Neutrophil (primary cell): ENCODE results near the gene ERICH6.

Source experiments
- H3K27ac ChIP-seq: fragments of 200-600 bp; sonication (generic); 2 replicates; pipeline ENCODE4 v1.5.1; 2016; ENCODE audit warnings: mild to moderate bottlenecking, moderate library complexity
- H3K27me3 ChIP-seq: fragments of 200-600 bp; sonication (generic); 2 replicates; pipeline ENCODE4 v1.6.0; 2016; ENCODE audit warnings: mild to moderate bottlenecking
- H3K36me3 ChIP-seq: fragments of 200-600 bp; sonication (generic); 2 replicates; pipeline ENCODE4 v1.5.1; 2017
- H3K4me1 ChIP-seq, 2 experiments: fragments of 200-600 bp in 1 of 2; sonication (generic) in 1 of 2; 1 replicate in 1 of 2; 2 replicates in 1 of 2; pipeline versions ENCODE4 v1.5.1 to v1.6.1; 2013 to 2016; ENCODE audit warnings: low read depth in 1 of 2, low read length in 1 of 2, mild to moderate bottlenecking in 1 of 2, moderate library complexity in 1 of 2; ENCODE audit not compliant: control insufficient read depth in 1 of 2, insufficient read depth in 1 of 2
- H3K4me3 ChIP-seq, 2 experiments: fragments of 200-600 bp in 1 of 2; sonication (generic) in 1 of 2; 1 replicate in 1 of 2; 2 replicates in 1 of 2; pipeline ENCODE4 v1.5.1; 2013 to 2016; ENCODE audit warnings: low read depth in 1 of 2, low read length in 1 of 2, mild to moderate bottlenecking in 1 of 2, moderate library complexity in 1 of 2
- H3K9me3 ChIP-seq: fragments of 200-600 bp; sonication (generic); 2 replicates; pipeline ENCODE4 v1.5.1; 2016
- TF ChIP-seq, protein P1 (sequence below): fragments of 200-600 bp; sonication (generic); IDR thresholded peaks from 2 replicates; pipeline ENCODE4 v1.5.1; 2016; ENCODE audit warnings: antibody characterized with exemption

Gene ERICH6

DNA sequence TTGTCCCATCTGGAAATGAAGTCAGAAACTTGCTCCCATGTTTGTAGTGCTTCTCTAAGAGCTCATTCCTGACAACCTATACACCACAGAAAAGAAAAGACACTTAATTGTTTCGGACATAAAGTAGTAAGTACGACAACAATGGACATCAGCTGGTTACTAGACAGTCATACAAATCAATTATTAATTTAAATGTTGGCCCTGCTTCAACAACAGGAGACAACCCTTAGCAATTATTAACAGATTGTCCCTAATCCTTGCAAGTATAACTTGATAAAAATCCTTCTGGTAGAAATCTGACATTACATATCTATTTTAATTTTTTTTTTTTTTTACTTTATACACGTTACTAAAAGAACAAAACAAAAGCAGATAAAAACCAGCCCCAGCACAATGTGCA is 29.8 kb downstream of the ERICH6 start:
- Histone ChIP-seq H3K4me1 (no peaks in the 10 kb centered on the region), H3K27me3 (no peaks in the 10 kb centered on the region), H3K27ac (no peak overlapping the region), H3K9me3 (no peaks in the 10 kb centered on the region), H3K36me3 (no peaks in the 10 kb centered on the region), H3K4me3 (no peak overlapping the region)
- TF ChIP-seq, protein P1, sequence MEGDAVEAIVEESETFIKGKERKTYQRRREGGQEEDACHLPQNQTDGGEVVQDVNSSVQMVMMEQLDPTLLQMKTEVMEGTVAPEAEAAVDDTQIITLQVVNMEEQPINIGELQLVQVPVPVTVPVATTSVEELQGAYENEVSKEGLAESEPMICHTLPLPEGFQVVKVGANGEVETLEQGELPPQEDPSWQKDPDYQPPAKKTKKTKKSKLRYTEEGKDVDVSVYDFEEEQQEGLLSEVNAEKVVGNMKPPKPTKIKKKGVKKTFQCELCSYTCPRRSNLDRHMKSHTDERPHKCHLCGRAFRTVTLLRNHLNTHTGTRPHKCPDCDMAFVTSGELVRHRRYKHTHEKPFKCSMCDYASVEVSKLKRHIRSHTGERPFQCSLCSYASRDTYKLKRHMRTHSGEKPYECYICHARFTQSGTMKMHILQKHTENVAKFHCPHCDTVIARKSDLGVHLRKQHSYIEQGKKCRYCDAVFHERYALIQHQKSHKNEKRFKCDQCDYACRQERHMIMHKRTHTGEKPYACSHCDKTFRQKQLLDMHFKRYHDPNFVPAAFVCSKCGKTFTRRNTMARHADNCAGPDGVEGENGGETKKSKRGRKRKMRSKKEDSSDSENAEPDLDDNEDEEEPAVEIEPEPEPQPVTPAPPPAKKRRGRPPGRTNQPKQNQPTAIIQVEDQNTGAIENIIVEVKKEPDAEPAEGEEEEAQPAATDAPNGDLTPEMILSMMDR = no peak

DNA sequence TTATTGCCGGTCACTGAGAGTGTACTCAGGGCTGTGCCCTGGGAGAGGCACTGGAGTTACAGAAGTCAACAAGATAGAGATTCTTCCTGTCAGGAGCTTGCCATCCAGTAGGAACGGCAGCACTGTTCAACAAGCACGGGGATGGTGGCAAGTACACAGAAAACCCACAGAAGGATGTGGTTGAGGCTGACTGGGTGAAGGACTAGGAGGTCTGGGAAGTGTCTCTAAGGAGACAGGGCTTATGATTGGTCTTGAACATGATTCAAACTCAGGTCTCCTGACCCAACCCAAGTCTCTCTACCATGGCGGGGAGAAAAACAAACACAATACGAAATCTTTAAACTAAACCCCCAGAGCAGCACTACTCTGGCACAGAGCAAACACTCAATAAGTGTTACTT is 37.6 kb downstream of the ERICH6 start:
- Histone ChIP-seq H3K4me3 (no peak overlapping the region), H3K4me1 (peaks cover 4 to 12% of the 10 kb centered on the region in 2 experiments), H3K36me3 (no peaks in the 10 kb centered on the region), H3K9me3 (no peaks in the 10 kb centered on the region), H3K27ac (no peak overlapping the region), H3K27me3 (no peaks in the 10 kb centered on the region)
- TF ChIP-seq, protein P1 = no peak

DNA sequence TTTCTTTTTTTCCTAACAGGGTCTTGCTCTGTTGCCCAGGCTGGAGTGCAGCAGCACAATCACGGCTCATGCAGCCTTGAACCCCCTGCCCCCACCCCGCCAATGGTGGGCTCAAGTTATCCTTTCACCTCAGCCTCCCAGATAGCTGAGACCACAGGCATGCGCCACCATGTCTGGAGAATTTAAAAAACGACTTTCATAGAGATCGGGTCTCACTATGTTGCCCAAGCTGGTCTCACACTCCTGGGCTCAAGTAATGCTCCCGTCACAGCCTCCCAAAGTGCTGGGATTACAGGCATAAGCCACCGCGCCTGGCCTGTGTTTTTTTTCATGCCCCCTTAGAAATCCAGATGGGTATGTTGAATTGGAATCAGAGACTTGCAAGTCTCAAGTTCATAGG is 40.3 kb downstream of the ERICH6 start:
- Histone ChIP-seq H3K9me3 (no peaks in the 10 kb centered on the region), H3K4me3 (no peak overlapping the region), H3K36me3 (no peaks in the 10 kb centered on the region), H3K4me1 (peaks cover 4 to 12% of the 10 kb centered on the region in 2 experiments), H3K27me3 (no peaks in the 10 kb centered on the region), H3K27ac (no peak overlapping the region)
- TF ChIP-seq, protein P1 = no peak

DNA sequence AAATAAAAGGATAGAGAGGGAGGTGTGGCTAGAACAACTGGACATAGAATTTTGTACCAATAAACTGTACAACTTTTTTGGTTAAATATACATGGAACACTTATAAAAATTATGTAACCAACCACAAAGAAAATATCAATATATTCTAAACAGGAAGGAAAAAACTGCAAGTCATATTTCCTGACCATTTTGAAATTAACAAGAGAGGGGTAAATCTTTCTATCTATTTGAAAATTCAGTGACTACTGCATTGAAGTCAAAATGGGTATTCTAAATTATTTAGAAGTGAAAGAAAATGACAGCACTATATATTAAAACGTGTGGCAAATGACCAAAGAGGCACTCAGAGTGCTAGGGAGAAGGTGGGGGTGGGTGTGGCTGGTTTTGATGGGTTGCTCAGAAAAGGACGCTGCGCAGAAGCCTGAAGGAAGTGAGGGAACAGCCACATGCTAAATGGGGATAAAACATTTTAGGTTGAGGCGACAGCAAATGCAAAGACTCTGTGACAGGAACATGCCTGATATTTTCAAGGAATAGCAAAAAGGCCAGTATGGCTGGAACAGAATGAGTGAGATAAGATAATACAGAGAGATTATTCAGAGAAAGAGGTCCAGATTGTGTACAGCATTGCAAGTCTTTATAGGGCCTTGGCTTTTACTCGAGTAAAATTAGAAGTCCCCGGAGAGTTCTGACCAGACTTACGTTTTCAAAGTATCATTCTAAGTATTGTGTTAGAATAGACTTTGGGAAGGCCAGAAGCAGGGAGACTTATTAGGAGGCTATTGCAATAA is 41.1 kb downstream of the ERICH6 start:
- Histone ChIP-seq H3K4me1 (peaks cover 4 to 12% of the 10 kb centered on the region in 2 experiments), H3K9me3 (no peaks in the 10 kb centered on the region), H3K27me3 (no peaks in the 10 kb centered on the region), H3K27ac (peak overlapping the region; percentile 41), H3K4me3 (no peak overlapping the region), H3K36me3 (no peaks in the 10 kb centered on the region)
- TF ChIP-seq, protein P1 = no peak

DNA sequence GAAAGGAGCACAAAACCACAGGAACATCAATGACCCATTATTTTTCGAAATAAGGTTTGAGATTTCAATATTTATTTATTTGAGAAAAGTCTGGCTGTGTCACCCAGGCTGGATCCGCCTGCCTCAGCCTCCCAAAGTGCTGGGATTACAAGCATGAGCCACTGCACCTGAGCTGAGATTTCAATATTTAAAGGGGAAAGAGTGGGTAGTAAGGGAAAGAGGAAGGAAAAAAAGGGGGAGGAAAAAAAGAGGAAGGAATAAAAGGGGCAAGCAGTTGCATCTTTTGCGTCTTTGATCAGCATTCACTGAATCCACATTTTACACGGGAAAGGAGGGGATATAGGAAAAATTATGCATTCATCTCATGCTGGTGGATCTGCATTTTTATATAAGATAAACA is 47.4 kb downstream of the ERICH6 start:
- no peak overlapping the region for H3K27ac ChIP-seq
- H3K4me3 ChIP-seq = no peak overlapping the region
- TF ChIP-seq, protein P1 = no peak
- peaks cover 5 to 6% of the 10 kb centered on the region in 2 experiments for H3K4me1 ChIP-seq
- H3K36me3 ChIP-seq = no peaks in the 10 kb centered on the region
- H3K9me3 ChIP-seq = no peaks in the 10 kb centered on the region
- no peaks in the 10 kb centered on the region for H3K27me3 ChIP-seq
